C4-2B (cell line): ENCODE results near the gene MED12L.
"Not testable (repeated sequence)": the region's sequence is repeated elsewhere in the genome, so short reads cannot be mapped to it uniquely, and the experiment has no call there.

Experiments used
- H3K27ac ChIP-seq: fragments of 450-650 bp; 2 replicates; pipeline ENCODE4 v1.5.1; 2017
- CTCF ChIP-seq: fragments of 450-650 bp; conservative IDR thresholded peaks from 2 replicates; pipeline ENCODE4 v1.5.1; 2017; ENCODE audit warnings: mild to moderate bottlenecking
- ZFX ChIP-seq: fragments of 450-650 bp; IDR thresholded peaks from 2 replicates; pipeline ENCODE4 v1.6.1; 2017

The MED12L gene

GRCh38 chr3:151232991-151233390 is 147.5 kb downstream of the MED12L start:
- no peak for TF ChIP-seq ZFX
- TF ChIP-seq CTCF: no peak

GRCh38 chr3:151234825-151235224 is 149.4 kb downstream of the MED12L start:
- no peak for TF ChIP-seq ZFX
- no peak for TF ChIP-seq CTCF
- H3K27ac ChIP-seq: no peak overlapping the region

More at GRCh38 chr3:151232991-151233390, 147.5 kb downstream of the MED12L start:
- H3K27ac ChIP-seq: no peak overlapping the region

GRCh38 chr3:151236316-151236715 is 150.9 kb downstream of the MED12L start:
- TF ChIP-seq CTCF (no peak), ZFX (no peak)
- H3K27ac ChIP-seq: no peak overlapping the region

- no peak overlapping the region for H3K27ac ChIP-seq
- no peak for TF ChIP-seq CTCF
- no peak for TF ChIP-seq ZFX
These were observed 151.3 kb downstream of the MED12L start for GRCh38 chr3:151236736-151237135.

GRCh38 chr3:151242006-151242405 is 156.5 kb downstream of the MED12L start:
- not testable (repeated sequence) for H3K27ac ChIP-seq

- no peak overlapping the region for H3K27ac ChIP-seq
- TF ChIP-seq ZFX: no peak
- no peak for TF ChIP-seq CTCF
These were observed 163.4 kb downstream of the MED12L start for GRCh38 chr3:151248772-151249337.

GRCh38 chr3:151256749-151257148 is 171.3 kb downstream of the MED12L start:
- no peak overlapping the region for H3K27ac ChIP-seq
- TF ChIP-seq ZFX (no peak), CTCF (no peak)

- no peak overlapping the region for H3K27ac ChIP-seq
- TF ChIP-seq CTCF (no peak), ZFX (no peak)
These were observed 174.2 kb downstream of the MED12L start for GRCh38 chr3:151259664-151260063.
